Esophagus squamous epithelium (tissue), 4 donors: ENCODE measurements around the gene TPCN2.

Experiments used
- POLR2A ChIP-seq, 4 donors: fragments of 450-650 bp; IDR thresholded peaks; one replicate each; pipeline ENCODE4 v1.6.1; 2017; ENCODE audit warnings: antibody characterized with exemption in 4 of 4, mild to moderate bottlenecking in 4 of 4, moderate library complexity in 3 of 4
- TF ChIP-seq, protein P1 (sequence below), 6 experiments: fragments of 450-650 bp in 4 of 6; fragments of 200-600 bp in 2 of 6; sonication (generic) in 2 of 6; IDR thresholded peaks; one replicate each; pipeline ENCODE4 v1.5.1; 2016 to 2019; ENCODE audit warnings: antibody characterized with exemption in 6 of 6, mild to moderate bottlenecking in 4 of 6, moderate library complexity in 4 of 6

GRCh38 chr11:69101792-69102695 is 53.3 kb downstream of the TPCN2 start:
- TF ChIP-seq, protein P1, sequence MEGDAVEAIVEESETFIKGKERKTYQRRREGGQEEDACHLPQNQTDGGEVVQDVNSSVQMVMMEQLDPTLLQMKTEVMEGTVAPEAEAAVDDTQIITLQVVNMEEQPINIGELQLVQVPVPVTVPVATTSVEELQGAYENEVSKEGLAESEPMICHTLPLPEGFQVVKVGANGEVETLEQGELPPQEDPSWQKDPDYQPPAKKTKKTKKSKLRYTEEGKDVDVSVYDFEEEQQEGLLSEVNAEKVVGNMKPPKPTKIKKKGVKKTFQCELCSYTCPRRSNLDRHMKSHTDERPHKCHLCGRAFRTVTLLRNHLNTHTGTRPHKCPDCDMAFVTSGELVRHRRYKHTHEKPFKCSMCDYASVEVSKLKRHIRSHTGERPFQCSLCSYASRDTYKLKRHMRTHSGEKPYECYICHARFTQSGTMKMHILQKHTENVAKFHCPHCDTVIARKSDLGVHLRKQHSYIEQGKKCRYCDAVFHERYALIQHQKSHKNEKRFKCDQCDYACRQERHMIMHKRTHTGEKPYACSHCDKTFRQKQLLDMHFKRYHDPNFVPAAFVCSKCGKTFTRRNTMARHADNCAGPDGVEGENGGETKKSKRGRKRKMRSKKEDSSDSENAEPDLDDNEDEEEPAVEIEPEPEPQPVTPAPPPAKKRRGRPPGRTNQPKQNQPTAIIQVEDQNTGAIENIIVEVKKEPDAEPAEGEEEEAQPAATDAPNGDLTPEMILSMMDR (IDR thresholded peaks at IDR 0.05): no peak
- no peak for TF ChIP-seq POLR2A (IDR thresholded peaks at IDR 0.05)
